GM23248 (cell line): ENCODE measurements around the gene PTPRK.
"Not testable (repeated sequence)": the region's sequence is repeated elsewhere in the genome, so short reads cannot be mapped to it uniquely, and the experiment has no call there.

Source experiments
- EZH2 ChIP-seq: fragments of 200-600 bp; sonication (generic); IDR thresholded peaks from 2 replicates; pipeline ENCODE4 v1.6.1; 2018; ENCODE audit warnings: antibody characterized with exemption, mild to moderate bottlenecking; ENCODE audit not compliant: insufficient read depth, poor library complexity, severe bottlenecking
- EZH2phosphoT487 ChIP-seq: fragments of 200-600 bp; sonication (generic); IDR thresholded peaks from 2 replicates; pipeline ENCODE4 v1.6.1; 2018; ENCODE audit warnings: antibody characterized with exemption, moderate library complexity, mild to moderate bottlenecking, low read depth; ENCODE audit not compliant: insufficient read depth

GRCh38 chr6:127978185-127978584, 542.2 kb downstream of the PTPRK start:
- TF ChIP-seq EZH2, EZH2phosphoT487: not testable (repeated sequence)
